ENCODE data around the gene FMNL2. TPM values are rescaled to one million over a fixed set of nuclear protein-coding genes. Genes with fewer than 3 reads are reported as not detected.

The FMNL2 gene
- polyA plus RNA-seq, 10 donors, result 21.4 to 41.1 (median 26.5) TPM

Other genes starting within 250 kb of the FMNL2 start
- gene CACNB4, start 236.1 kb upstream of the FMNL2 start, polyA plus RNA-seq (ENCODE audit: insufficient read length in 10 of 10), result 1 to 10 TPM; 3.9 to 8.0 (median 5.3) TPM
- 10 to 100 TPM; 16.5 to 29.2 (median 22.1) TPM for gene STAM2, start 159.4 kb upstream of the FMNL2 start, polyA plus RNA-seq (ENCODE audit: insufficient read length in 10 of 10)

Data from muscle of back (tissue), 10 donors.